ENCODE measurements around the gene PERM1.
"Not testable (repeated sequence)": the region's sequence is repeated elsewhere in the genome, so short reads cannot be mapped to it uniquely, and the experiment has no call there.

The PERM1 gene

GRCh38 chr1:981955-982558 lies at the start of gene PERM1:
Gene PERM1, minus strand, starts transcription at chr1:982093. Its CDS starts 1,064 bp downstream, at chr1:981029.
- no peak within 1 kb of the TSS for H3K27ac ChIP-seq
- TF ChIP-seq CTCF (conservative IDR thresholded peaks at IDR 0.05) (no peak), ZFX (IDR thresholded peaks at IDR 0.05) (no peak)

GRCh38 chr1:1030867-1031658 lies 49.2 kb upstream of the PERM1 start:
- H3K27ac ChIP-seq = not testable (repeated sequence)

GRCh38 chr1:1027791-1028190 lies 45.9 kb upstream of the PERM1 start:
- no peak overlapping the region for H3K27ac ChIP-seq
- TF ChIP-seq CTCF (conservative IDR thresholded peaks at IDR 0.05) (no peak), ZFX (IDR thresholded peaks at IDR 0.05) (no peak)

GRCh38 chr1:1026599-1027413 lies 44.9 kb upstream of the PERM1 start:
- TF ChIP-seq CTCF (conservative IDR thresholded peaks at IDR 0.05) = no peak
- TF ChIP-seq ZFX (IDR thresholded peaks at IDR 0.05) = no peak
- no peak overlapping the region for H3K27ac ChIP-seq

- H3K27ac ChIP-seq = no peak overlapping the region
- no peak for TF ChIP-seq CTCF (conservative IDR thresholded peaks at IDR 0.05)
- no peak for TF ChIP-seq ZFX (IDR thresholded peaks at IDR 0.05)
Observed at GRCh38 chr1:1025730-1026129, 43.8 kb upstream of the PERM1 start.

- TF ChIP-seq ZFX (IDR thresholded peaks at IDR 0.05) (no peak), CTCF (conservative IDR thresholded peaks at IDR 0.05) (no peak)
Observed at GRCh38 chr1:1024771-1025699, 43.1 kb upstream of the PERM1 start.

GRCh38 chr1:1024149-1024770 lies 42.4 kb upstream of the PERM1 start:
- no peak overlapping the region for H3K27ac ChIP-seq
- TF ChIP-seq CTCF (conservative IDR thresholded peaks at IDR 0.05) (no peak), ZFX (IDR thresholded peaks at IDR 0.05) (no peak)

More at GRCh38 chr1:1024771-1025699, 43.1 kb upstream of the PERM1 start:
- H3K27ac ChIP-seq = no peak overlapping the region
